Omental fat pad (tissue), 4 donors: ENCODE results near the gene ADAM8. TPM values are rescaled to one million over a fixed set of nuclear protein-coding genes. Genes with fewer than 3 reads are reported as not detected.

Experiments used
- ATAC-seq: fragments of 150-250 bp; one replicate; pipeline ENCODE4 v1.9.1; 2016; ENCODE audit warnings: mild to moderate bottlenecking, moderate library complexity; ENCODE audit not compliant: low FRiP score
- DNase-seq: peaks from one replicate; pipeline ENCODE4 v3.0.0-alpha.2; 2019; ENCODE audit warnings: low spot score
- total RNA-seq, 4 donors: library from RNA; depleted of rRNA; stranded (reverse); fragments of >200 nt; gene quantifications; one replicate each; pipeline ENCODE4 v1.1.0, GENCODE V29; 2016
- TF ChIP-seq, protein P1 (sequence below), 3 donors: fragments of 450-650 bp; IDR thresholded peaks; one replicate each; pipeline ENCODE4 v1.5.1; 2016 to 2017; ENCODE audit warnings: antibody characterized with exemption in 3 of 3, mild to moderate bottlenecking in 3 of 3, moderate library complexity in 2 of 3

The ADAM8 gene
- total RNA-seq, 4 donors from 2014 or later, result 3.9 to 53.9 (median 8.4) TPM

DNA sequence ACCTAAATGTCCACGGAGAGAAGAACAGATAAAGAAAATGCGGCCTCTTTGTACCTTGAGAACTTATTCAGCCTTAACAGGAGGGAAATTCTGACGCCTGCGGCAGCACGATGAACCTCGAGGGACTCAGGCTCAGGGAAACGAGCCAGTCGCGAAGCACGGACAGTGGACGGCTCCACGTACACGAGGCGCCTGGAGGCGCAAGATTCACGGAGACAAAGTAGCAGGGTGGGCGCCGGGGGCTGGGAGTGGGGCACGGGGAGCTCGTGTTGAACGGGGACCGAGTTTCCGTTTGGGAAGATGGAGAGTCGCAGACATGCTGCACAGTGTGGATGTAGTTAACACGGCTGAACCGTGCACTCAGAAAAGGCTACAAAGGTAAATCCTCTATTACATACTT lies 59.9 kb downstream of the ADAM8 start:
- DNase-seq (no peak), ATAC-seq (no peak)
- TF ChIP-seq, protein P1, sequence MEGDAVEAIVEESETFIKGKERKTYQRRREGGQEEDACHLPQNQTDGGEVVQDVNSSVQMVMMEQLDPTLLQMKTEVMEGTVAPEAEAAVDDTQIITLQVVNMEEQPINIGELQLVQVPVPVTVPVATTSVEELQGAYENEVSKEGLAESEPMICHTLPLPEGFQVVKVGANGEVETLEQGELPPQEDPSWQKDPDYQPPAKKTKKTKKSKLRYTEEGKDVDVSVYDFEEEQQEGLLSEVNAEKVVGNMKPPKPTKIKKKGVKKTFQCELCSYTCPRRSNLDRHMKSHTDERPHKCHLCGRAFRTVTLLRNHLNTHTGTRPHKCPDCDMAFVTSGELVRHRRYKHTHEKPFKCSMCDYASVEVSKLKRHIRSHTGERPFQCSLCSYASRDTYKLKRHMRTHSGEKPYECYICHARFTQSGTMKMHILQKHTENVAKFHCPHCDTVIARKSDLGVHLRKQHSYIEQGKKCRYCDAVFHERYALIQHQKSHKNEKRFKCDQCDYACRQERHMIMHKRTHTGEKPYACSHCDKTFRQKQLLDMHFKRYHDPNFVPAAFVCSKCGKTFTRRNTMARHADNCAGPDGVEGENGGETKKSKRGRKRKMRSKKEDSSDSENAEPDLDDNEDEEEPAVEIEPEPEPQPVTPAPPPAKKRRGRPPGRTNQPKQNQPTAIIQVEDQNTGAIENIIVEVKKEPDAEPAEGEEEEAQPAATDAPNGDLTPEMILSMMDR (IDR thresholded peaks at IDR 0.05), result no peak

DNA sequence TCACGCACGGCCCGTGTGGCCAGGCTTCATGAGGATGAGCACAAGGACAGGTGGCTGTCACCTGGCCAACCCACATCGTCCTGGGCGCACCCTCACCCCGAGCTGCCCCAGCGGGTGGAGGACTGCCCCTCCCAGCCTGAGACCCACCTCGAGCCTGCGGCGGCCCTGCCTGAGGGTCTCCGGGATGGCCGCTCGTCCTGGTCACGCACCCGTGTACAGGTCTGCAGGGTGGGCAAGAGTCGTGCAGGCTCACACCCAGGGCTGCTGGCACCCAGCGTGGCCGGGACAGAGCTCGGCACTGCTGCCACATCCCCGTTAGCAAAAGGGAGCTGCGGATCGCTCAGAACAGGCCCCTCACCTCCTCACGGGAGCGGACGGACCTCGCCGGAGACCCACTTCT lies 61.1 kb downstream of the ADAM8 start:
- ATAC-seq, result no peak
- TF ChIP-seq, protein P1 (IDR thresholded peaks at IDR 0.05), result no peak
- DNase-seq, result no peak

GRCh38 chr10:133214468-133215410 lies 61.9 kb downstream of the ADAM8 start:
- TF ChIP-seq, protein P1 (IDR thresholded peaks at IDR 0.05), result no peak
- ATAC-seq, result no peak
- DNase-seq, result no peak

DNA sequence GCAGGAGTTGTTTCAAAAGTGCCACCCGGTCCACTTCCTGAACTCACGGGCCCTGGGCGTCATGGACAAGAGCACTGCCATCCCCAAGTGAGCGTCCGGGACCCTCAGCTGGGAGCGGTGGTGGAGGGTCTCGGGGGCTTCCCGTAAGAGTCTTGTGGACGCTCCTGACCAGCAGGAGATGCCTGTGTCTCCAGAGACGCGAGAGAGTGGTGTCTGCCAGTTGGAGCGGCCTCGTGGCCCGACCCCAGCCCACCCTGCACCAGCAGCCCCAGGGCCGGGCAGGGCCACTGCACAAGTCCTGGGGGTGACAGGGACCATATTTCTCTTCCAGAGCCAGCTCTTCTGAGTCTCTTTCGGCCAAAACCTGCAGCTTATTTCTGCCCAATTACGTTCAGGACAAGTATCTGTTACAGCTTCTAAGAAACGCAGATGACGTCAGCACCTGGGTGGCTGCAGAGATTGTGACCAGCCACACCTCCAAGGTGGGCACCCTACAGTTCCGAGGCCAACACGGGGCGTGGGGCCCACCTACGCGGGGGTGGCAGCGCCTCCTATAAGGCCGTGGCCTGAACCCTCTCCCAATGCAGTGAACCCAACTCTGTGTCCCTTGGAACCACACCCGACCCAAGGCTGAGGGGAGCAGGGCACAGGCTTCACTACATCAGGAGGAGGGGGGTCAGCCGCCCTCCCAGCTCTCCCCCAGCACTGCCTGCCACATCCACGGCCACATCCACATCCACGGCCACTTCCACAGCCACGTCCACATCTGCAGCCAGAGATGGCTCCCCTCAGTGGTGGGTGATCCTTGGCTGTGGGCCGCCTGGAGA lies 62.8 kb downstream of the ADAM8 start:
- ATAC-seq (no peak), DNase-seq (no peak)
- TF ChIP-seq, protein P1 (IDR thresholded peaks at IDR 0.05), result no peak

DNA sequence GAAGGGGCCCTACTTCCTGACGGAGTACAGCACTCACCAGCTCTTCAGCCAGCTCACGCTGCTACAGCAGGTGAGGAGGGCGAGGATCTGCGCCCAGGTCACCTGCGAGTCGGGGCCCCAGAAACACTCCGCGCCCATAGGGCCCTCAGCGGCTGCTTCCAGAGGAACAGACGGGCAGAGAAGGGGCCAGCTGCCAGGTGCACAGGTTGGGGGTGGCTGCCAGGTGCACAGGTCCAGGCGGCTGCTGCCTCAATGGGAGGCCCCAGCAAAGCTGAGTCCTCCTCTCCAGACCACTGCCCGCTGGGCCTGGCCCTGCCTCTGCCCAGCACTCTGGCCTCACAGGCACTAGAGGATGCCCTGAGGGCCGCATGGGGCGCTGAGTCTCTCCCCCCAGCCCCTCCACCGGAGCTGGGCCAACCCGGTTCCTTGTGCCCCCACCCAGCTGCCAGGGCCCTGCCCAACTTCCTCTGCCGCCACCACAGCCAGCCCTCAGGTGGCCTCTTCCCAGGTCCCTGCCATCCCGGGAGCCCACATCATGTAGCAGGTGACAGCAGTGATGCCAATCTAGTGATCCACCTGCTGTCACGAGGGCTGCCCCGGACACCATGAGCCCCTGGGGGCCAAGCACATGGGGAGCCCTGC lies 63.7 kb downstream of the ADAM8 start:
- ATAC-seq, result no peak
- TF ChIP-seq, protein P1 (IDR thresholded peaks at IDR 0.05), result no peak

More for the DNA sequence above, 63.7 kb downstream of the ADAM8 start:
- DNase-seq, result no peak

Other genes starting within 250 kb of the ADAM8 start
- gene ADGRA1, start 188.9 kb downstream of the ADAM8 start, total RNA-seq, result under 1 TPM in 1 of 4 donors, not detected in 3; 0.32 TPM
- 1 to 10 TPM in 3 of 4 donors, under 1 TPM in 1; 0.16 to 7.7 (median 1.7) TPM for gene KNDC1, start 116.6 kb downstream of the ADAM8 start, total RNA-seq
- not detected for gene UTF1, start 46.7 kb downstream of the ADAM8 start, total RNA-seq
- gene VENTX, start 39.0 kb downstream of the ADAM8 start, total RNA-seq, result 1 to 10 TPM in 2 of 4 donors, under 1 TPM in 2; 0.32 to 6.0 (median 2.4) TPM
- 10 to 100 TPM; 29.0 to 44.5 (median 36.3) TPM for gene TUBGCP2, start 32.0 kb upstream of the ADAM8 start, total RNA-seq
- gene ZNF511, start 32.0 kb upstream of the ADAM8 start, total RNA-seq, result 10 to 100 TPM; 19.3 to 40.2 (median 23.3) TPM
- not detected for gene CALY, start 60.0 kb upstream of the ADAM8 start, total RNA-seq
- 1 to 10 TPM in 1 of 4 donors, not detected in 3; 3.3 TPM for gene PRAP1, start 70.5 kb upstream of the ADAM8 start, total RNA-seq
- gene FUOM, start 81.2 kb upstream of the ADAM8 start, total RNA-seq, result 10 to 100 TPM; 20.6 to 34.3 (median 24.1) TPM
- gene ECHS1, start 96.5 kb upstream of the ADAM8 start, total RNA-seq, result 100 to 1,000 TPM in 3 of 4 donors, 10 to 100 TPM in 1; 96.0 to 197 (median 138) TPM
- gene PAOX, start 102.4 kb upstream of the ADAM8 start, total RNA-seq, result 1 to 10 TPM; 3.8 to 7.7 (median 6.1) TPM
- gene MTG1, start 117.3 kb upstream of the ADAM8 start, total RNA-seq, result 10 to 100 TPM; 14.6 to 30.9 (median 21.3) TPM
- gene SPRN, start 147.8 kb upstream of the ADAM8 start, total RNA-seq, result not detected
- gene SCART1, start 177.1 kb upstream of the ADAM8 start, total RNA-seq, result 1 to 10 TPM; 1.3 to 5.2 (median 2.0) TPM